Peyer's patch (tissue), 4 donors: ENCODE measurements around the gene TXNIP. TPM values are rescaled to one million over a fixed set of nuclear protein-coding genes. Genes with fewer than 3 reads are reported as not detected.

ENCODE experiments used
- DNase-seq, 3 donors: peaks; one replicate each; pipeline ENCODE4 v3.0.0-alpha.2; 2017 to 2019
- H3K27ac ChIP-seq, 4 donors: fragments of 200-600 bp; sonication (generic); one replicate each; pipeline ENCODE4 v1.5.1; 2016 to 2019
- H3K27me3 ChIP-seq, 2 donors: fragments of 200-600 bp; sonication (generic); one replicate each; pipeline ENCODE4 v1.5.1; 2019
- H3K36me3 ChIP-seq, 3 donors: fragments of 200-600 bp; sonication (generic); one replicate each; pipeline ENCODE4 v1.5.1; 2016 to 2019
- H3K4me1 ChIP-seq, 4 donors: fragments of 200-600 bp; sonication (generic); one replicate each; pipeline ENCODE4 v1.5.1; 2016 to 2019
- H3K4me3 ChIP-seq, 4 donors: fragments of 200-600 bp; sonication (generic); 1 replicate in 3 of 4; 2 replicates in 1 of 4; pipeline ENCODE4 v1.5.1; 2016 to 2019; ENCODE audit warnings: mild to moderate bottlenecking in 1 of 4
- H3K9me3 ChIP-seq, 4 donors: fragments of 200-600 bp; sonication (generic); one replicate each; pipeline ENCODE4 v1.5.1; 2016 to 2019; ENCODE audit warnings: mild to moderate bottlenecking in 1 of 4
- CTCF ChIP-seq, 6 experiments: fragments of 450-650 bp in 4 of 6; fragments of 200-600 bp in 2 of 6; sonication (generic) in 1 of 6; IDR thresholded peaks; one replicate each; pipeline ENCODE4 v1.5.1; 2017 to 2019; ENCODE audit warnings: antibody characterized with exemption in 6 of 6, mild to moderate bottlenecking in 3 of 6, moderate library complexity in 1 of 6
- POLR2A ChIP-seq, 2 donors: fragments of 450-650 bp; IDR thresholded peaks; one replicate each; pipeline ENCODE4 v1.5.1; 2017; ENCODE audit warnings: antibody characterized with exemption in 2 of 2, mild to moderate bottlenecking in 2 of 2, moderate library complexity in 2 of 2
- total RNA-seq, 4 donors: library from RNA; depleted of rRNA; stranded (reverse); fragments of >200 nt; gene quantifications; one replicate each; pipeline ENCODE4 v1.1.0, GENCODE V29; 2016

Gene TXNIP
- total RNA-seq, 4 donors from 2014 or later, result 313 to 1,366 (median 694) TPM

GRCh38 chr1:145977486-145978470 lies 18.6 kb downstream of the TXNIP start:
- peak; percentile 62 to 93 (median 83) for DNase-seq
- Histone ChIP-seq H3K4me3 (peak overlapping the region in 3 of 4 donors; percentile 9 to 30 (median 16)), H3K27ac (peak overlapping the region; percentile 86 to 98 (median 92)), H3K27me3 (no peaks in the 10 kb centered on the region), H3K4me1 (peaks cover 10 to 50% (median 29%) of the 10 kb centered on the region in 4 donors), H3K36me3 (no peaks in the 10 kb centered on the region), H3K9me3 (no peaks in the 10 kb centered on the region)
- TF ChIP-seq CTCF (IDR thresholded peaks at IDR 0.05) (peak; percentile 67 to 98 (median 96)), POLR2A (IDR thresholded peaks at IDR 0.05) (no peak)

- Histone ChIP-seq H3K36me3 (no peaks in the 10 kb centered on the region), H3K4me3 (no peak overlapping the region), H3K27ac (peak overlapping the region; percentile 86 to 98 (median 92)), H3K4me1 (peaks cover 10 to 43% (median 26%) of the 10 kb centered on the region in 4 donors), H3K9me3 (no peaks in the 10 kb centered on the region), H3K27me3 (no peaks in the 10 kb centered on the region)
- no peak for TF ChIP-seq CTCF (IDR thresholded peaks at IDR 0.05)
- TF ChIP-seq POLR2A (IDR thresholded peaks at IDR 0.05), result no peak
- DNase-seq, result peak in 1 of 3 donors; percentile 50
Measured at GRCh38 chr1:145977016-145977415, 19.4 kb downstream of the TXNIP start.

- no peak for TF ChIP-seq CTCF (IDR thresholded peaks at IDR 0.05)
- no peak for TF ChIP-seq POLR2A (IDR thresholded peaks at IDR 0.05)
- no peak for DNase-seq
- H3K4me3 ChIP-seq, result no peak overlapping the region
Measured at GRCh38 chr1:145975216-145975615, 21.2 kb downstream of the TXNIP start.

GRCh38 chr1:145974721-145975120 lies 21.7 kb downstream of the TXNIP start:
- H3K27ac ChIP-seq, result no peak overlapping the region
- no peak overlapping the region for H3K4me3 ChIP-seq
- H3K9me3 ChIP-seq, result no peaks in the 10 kb centered on the region
- TF ChIP-seq CTCF (IDR thresholded peaks at IDR 0.05) (no peak), POLR2A (IDR thresholded peaks at IDR 0.05) (no peak)
- H3K36me3 ChIP-seq, result no peaks in the 10 kb centered on the region
- H3K27me3 ChIP-seq, result no peaks in the 10 kb centered on the region
- DNase-seq, result no peak
- peaks cover 4 to 27% (median 12%) of the 10 kb centered on the region in 4 donors for H3K4me1 ChIP-seq

More at GRCh38 chr1:145975216-145975615, 21.2 kb downstream of the TXNIP start:
- Histone ChIP-seq H3K27me3 (no peaks in the 10 kb centered on the region), H3K4me1 (peaks cover 4 to 32% (median 14%) of the 10 kb centered on the region in 4 donors), H3K27ac (no peak overlapping the region), H3K36me3 (no peaks in the 10 kb centered on the region), H3K9me3 (no peaks in the 10 kb centered on the region)

- Histone ChIP-seq H3K36me3 (no peaks in the 10 kb centered on the region), H3K27ac (no peak overlapping the region), H3K4me1 (peaks cover 0 to 7% (median 1%) of the 10 kb centered on the region in 4 donors), H3K4me3 (no peak overlapping the region), H3K9me3 (no peaks in the 10 kb centered on the region), H3K27me3 (no peaks in the 10 kb centered on the region)
- DNase-seq, result no peak
- TF ChIP-seq CTCF (IDR thresholded peaks at IDR 0.05), result no peak
- no peak for TF ChIP-seq POLR2A (IDR thresholded peaks at IDR 0.05)
Measured at GRCh38 chr1:145972580-145972979, 23.8 kb downstream of the TXNIP start.
